Naive thymus-derived CD4-positive, alpha-beta T cell (primary cell): Measurements from ENCODE around the gene DTNA. TPM values are rescaled to one million over a fixed set of nuclear protein-coding genes. Genes with fewer than 3 reads are reported as not detected.

ENCODE experiments used
- ATAC-seq: fragments of 150-1000 bp; cut with Tn5 transposase; 2 replicates; pipeline ENCODE4 v1.10.0; 2021; ENCODE audit warnings: mild to moderate bottlenecking, moderate library complexity
- CTCF ChIA-PET: fragments of 350-600 bp; sonication (Branson Sonifier 250); formaldehyde crosslinking; loops from one replicate; lab custom pipeline; 2021; ENCODE audit warnings: antibody characterized with exemption; lab: Charles Lee
- POLR2A ChIA-PET: fragments of 350-600 bp; sonication (Branson Sonifier 250); formaldehyde crosslinking; loops from one replicate; lab custom pipeline; 2021; ENCODE audit warnings: antibody characterized with exemption, inconsistent platforms; lab: Charles Lee
- DNase-seq, 9 donors: peaks; one replicate each; pipeline versions ENCODE4 v3.0.0 to v3.0.0-alpha.2; 2020 to 2022; ENCODE audit warnings: mixed read lengths in 1 of 9
- H3K27ac ChIP-seq: one replicate; pipeline ENCODE4 v1.7.0; 2013; ENCODE audit warnings: mild to moderate bottlenecking, low read depth, low read length, moderate library complexity
- H3K27me3 ChIP-seq, 2 donors: one replicate each; pipeline ENCODE4 v1.7.0; 2013; ENCODE audit warnings: low read length in 2 of 2, mild to moderate bottlenecking in 2 of 2, moderate library complexity in 2 of 2; ENCODE audit not compliant: control insufficient read depth in 2 of 2, insufficient read depth in 2 of 2
- H3K36me3 ChIP-seq, 3 experiments: 1 replicate in 2 of 3; 2 replicates in 1 of 3; pipeline ENCODE4 v1.7.0; 2013; ENCODE audit warnings: low read length in 3 of 3, mild to moderate bottlenecking in 3 of 3, moderate library complexity in 1 of 3; ENCODE audit not compliant: insufficient read depth in 3 of 3, control insufficient read depth in 2 of 3
- H3K4me1 ChIP-seq, 2 donors: one replicate each; pipeline ENCODE4 v1.7.0; 2013; ENCODE audit warnings: low read length in 2 of 2, mild to moderate bottlenecking in 2 of 2, moderate library complexity in 1 of 2; ENCODE audit not compliant: control insufficient read depth in 2 of 2, insufficient read depth in 2 of 2
- H3K4me3 ChIP-seq: 2 replicates; pipeline ENCODE4 v1.7.0; 2013; ENCODE audit warnings: mild to moderate bottlenecking, low read length
- H3K9me3 ChIP-seq, 3 experiments: 1 replicate in 2 of 3; 2 replicates in 1 of 3; pipeline ENCODE4 v1.7.0; 2013; ENCODE audit warnings: low read length in 3 of 3; ENCODE audit not compliant: control insufficient read depth in 2 of 3
- H3K27ac Mint-ChIP-seq, 9 donors: one replicate each; pipeline ENCODE4 v1.8.0; 2020 to 2022; ENCODE audit warnings: mixed read lengths in 9 of 9, mild to moderate bottlenecking in 8 of 9, moderate library complexity in 5 of 9, inconsistent platforms in 2 of 9
- H3K27me3 Mint-ChIP-seq, 5 donors: one replicate each; pipeline ENCODE4 v1.8.0; 2021 to 2022; ENCODE audit warnings: mixed read lengths in 5 of 5, mild to moderate bottlenecking in 1 of 5
- H3K36me3 Mint-ChIP-seq, 5 donors: one replicate each; pipeline ENCODE4 v1.8.0; 2020 to 2022; ENCODE audit warnings: mixed read lengths in 5 of 5, mild to moderate bottlenecking in 3 of 5, inconsistent platforms in 1 of 5
- H3K4me1 Mint-ChIP-seq, 7 donors: one replicate each; pipeline ENCODE4 v1.8.0; 2020 to 2022; ENCODE audit warnings: mixed read lengths in 7 of 7, mild to moderate bottlenecking in 3 of 7, inconsistent platforms in 1 of 7
- H3K4me3 Mint-ChIP-seq, 10 donors: one replicate each; pipeline ENCODE4 v1.8.0; 2020 to 2022; ENCODE audit warnings: mild to moderate bottlenecking in 10 of 10, mixed read lengths in 10 of 10, moderate library complexity in 6 of 10, inconsistent platforms in 2 of 10
- H3K9me3 Mint-ChIP-seq, 11 donors: one replicate each; pipeline ENCODE4 v1.8.0; 2020 to 2022; ENCODE audit warnings: mixed read lengths in 11 of 11, mild to moderate bottlenecking in 4 of 11, inconsistent platforms in 1 of 11, moderate library complexity in 1 of 11
- intact Hi-C, 2 donors: fragments of 100-400 bp; cut with micrococcal nuclease; formaldehyde crosslinking; loops; one replicate each; pipeline ENCODE4 v1.15.1; 2023
- polyA plus RNA-seq, 2 donors: library from polyadenylated mRNA; unstranded; fragments of 300-500 nt; fragmentation: Illumina TruSeq; gene quantifications; one replicate each; pipeline ENCODE4 v1.2.3, GENCODE V29; 2021
- total RNA-seq, 6 experiments: library from RNA in 5 of 6; stranded (reverse) in 5 of 6; gene quantifications; 1 replicate in 5 of 6; 2 replicates in 1 of 6; pipeline ENCODE4 v1.2.3 and lab custom pipeline; 2021 to 2026

The DTNA gene
- total and polyA plus RNA-seq, 7 experiments from 2014 or later = 0.49 to 1.5 (median 0.63) TPM; not detected in 3

GRCh38 chr18:34694591-34695165 is 15.4 kb upstream of the DTNA start:
- H3K27ac ChIP-seq = no peak overlapping the region
- H3K9me3 ChIP-seq = no peaks in the 10 kb centered on the region
- H3K4me1 ChIP-seq = no peaks in the 10 kb centered on the region
- no peak overlapping the region for H3K4me3 ChIP-seq
- Mint-ChIP-seq H3K4me1 (no peaks in the 10 kb centered on the region), H3K27me3 (peaks cover 5 to 28% (median 13%) of the 10 kb centered on the region in 5 donors), H3K9me3 (peaks cover 0 to 5% (median 0%) of the 10 kb centered on the region in 11 donors), H3K36me3 (no peaks in the 10 kb centered on the region), H3K4me3 (no peak overlapping the region), H3K27ac (no peak overlapping the region)
- ATAC-seq (no peak), DNase-seq (no peak)
- POLR2A ChIA-PET = interaction anchor here (0.7 kb wide), 1 partner anchor 51 kb away, joined by 5 read pairs; no protein-coding TSS in a partner anchor
- CTCF ChIA-PET = no interaction called here
- intact Hi-C loops = no loop called here
- H3K27me3 ChIP-seq = no peaks in the 10 kb centered on the region
- H3K36me3 ChIP-seq = no peaks in the 10 kb centered on the region

- Mint-ChIP-seq H3K4me3 (no peak overlapping the region), H3K4me1 (no peaks in the 10 kb centered on the region), H3K36me3 (no peaks in the 10 kb centered on the region), H3K9me3 (peaks cover 0 to 5% (median 0%) of the 10 kb centered on the region in 11 donors), H3K27ac (no peak overlapping the region), H3K27me3 (peaks cover 5 to 28% (median 13%) of the 10 kb centered on the region in 5 donors)
- POLR2A ChIA-PET = no interaction called here
- H3K27me3 ChIP-seq = no peaks in the 10 kb centered on the region
- DNase-seq = no peak
- no peak overlapping the region for H3K27ac ChIP-seq
- H3K4me3 ChIP-seq = no peak overlapping the region
- no peaks in the 10 kb centered on the region for H3K4me1 ChIP-seq
- CTCF ChIA-PET = no interaction called here
- intact Hi-C loops = no loop called here
- H3K36me3 ChIP-seq = no peaks in the 10 kb centered on the region
- no peak for ATAC-seq
- no peaks in the 10 kb centered on the region for H3K9me3 ChIP-seq
These were observed 14.8 kb upstream of the DTNA start for GRCh38 chr18:34695310-34695709.

- POLR2A ChIA-PET = no interaction called here
- DNase-seq = no peak
- no peaks in the 10 kb centered on the region for H3K9me3 ChIP-seq
- CTCF ChIA-PET = no interaction called here
- Mint-ChIP-seq H3K36me3 (no peaks in the 10 kb centered on the region), H3K27me3 (peaks cover 5 to 20% (median 11%) of the 10 kb centered on the region in 5 donors), H3K27ac (no peak overlapping the region), H3K4me3 (no peak overlapping the region), H3K9me3 (peaks cover 0 to 2% (median 0%) of the 10 kb centered on the region in 11 donors), H3K4me1 (no peaks in the 10 kb centered on the region)
- H3K4me3 ChIP-seq = no peak overlapping the region
- H3K27me3 ChIP-seq = no peaks in the 10 kb centered on the region
- no peaks in the 10 kb centered on the region for H3K36me3 ChIP-seq
- no peak for ATAC-seq
- intact Hi-C loops = no loop called here
- H3K27ac ChIP-seq = no peak overlapping the region
- no peaks in the 10 kb centered on the region for H3K4me1 ChIP-seq
These were observed 13.4 kb upstream of the DTNA start for GRCh38 chr18:34696671-34697070.

- Mint-ChIP-seq H3K9me3 (peaks cover 0 to 2% (median 0%) of the 10 kb centered on the region in 11 donors), H3K27me3 (peaks cover 3 to 16% (median 7%) of the 10 kb centered on the region in 5 donors), H3K4me3 (no peak overlapping the region), H3K4me1 (no peaks in the 10 kb centered on the region), H3K36me3 (no peaks in the 10 kb centered on the region), H3K27ac (no peak overlapping the region)
- ATAC-seq (no peak), DNase-seq (no peak)
- Histone ChIP-seq H3K4me3 (no peak overlapping the region), H3K9me3 (no peaks in the 10 kb centered on the region), H3K27ac (no peak overlapping the region), H3K4me1 (no peaks in the 10 kb centered on the region), H3K36me3 (no peaks in the 10 kb centered on the region), H3K27me3 (no peaks in the 10 kb centered on the region)
- POLR2A ChIA-PET = no interaction called here
- intact Hi-C loops = no loop called here
- CTCF ChIA-PET = no interaction called here
These were observed 12.9 kb upstream of the DTNA start for GRCh38 chr18:34697233-34697632.

GRCh38 chr18:34697891-34698290 is 12.2 kb upstream of the DTNA start:
- CTCF ChIA-PET = no interaction called here
- no peak for ATAC-seq
- no peak overlapping the region for H3K27ac Mint-ChIP-seq

GRCh38 chr18:34701911-34702310 is 8.2 kb upstream of the DTNA start:
- Mint-ChIP-seq H3K4me1 (no peaks in the 10 kb centered on the region), H3K27ac (no peak overlapping the region), H3K27me3 (peaks cover 0 to 14% (median 4%) of the 10 kb centered on the region in 5 donors), H3K9me3 (peaks cover 0 to 4% (median 0%) of the 10 kb centered on the region in 11 donors), H3K4me3 (no peak overlapping the region), H3K36me3 (no peaks in the 10 kb centered on the region)
- DNase-seq (no peak), ATAC-seq (no peak)
- Histone ChIP-seq H3K4me3 (no peak overlapping the region), H3K27ac (no peak overlapping the region), H3K36me3 (no peaks in the 10 kb centered on the region), H3K27me3 (no peaks in the 10 kb centered on the region), H3K9me3 (no peaks in the 10 kb centered on the region), H3K4me1 (no peaks in the 10 kb centered on the region)
- POLR2A ChIA-PET = no interaction called here
- intact Hi-C loops = no loop called here
- CTCF ChIA-PET = no interaction called here

More at GRCh38 chr18:34697891-34698290, 12.2 kb upstream of the DTNA start:
- H3K4me3 ChIP-seq = no peak overlapping the region
- no peaks in the 10 kb centered on the region for H3K4me1 Mint-ChIP-seq
- no peaks in the 10 kb centered on the region for H3K4me1 ChIP-seq
- H3K36me3 ChIP-seq = no peaks in the 10 kb centered on the region
- no peak for DNase-seq
- H3K27ac ChIP-seq = no peak overlapping the region
- peaks cover 3 to 16% (median 7%) of the 10 kb centered on the region in 5 donors for H3K27me3 Mint-ChIP-seq
- no peaks in the 10 kb centered on the region for H3K36me3 Mint-ChIP-seq
- H3K27me3 ChIP-seq = no peaks in the 10 kb centered on the region
- POLR2A ChIA-PET = interaction anchor here (0.7 kb wide), 1 partner anchor 54 kb away, joined by 3 read pairs; no protein-coding TSS in a partner anchor
- no peak overlapping the region for H3K4me3 Mint-ChIP-seq
- no peaks in the 10 kb centered on the region for H3K9me3 ChIP-seq
- intact Hi-C loops = no loop called here
- H3K9me3 Mint-ChIP-seq = peaks cover 0 to 2% (median 0%) of the 10 kb centered on the region in 11 donors

GRCh38 chr18:34702814-34703213 is 7.3 kb upstream of the DTNA start:
- intact Hi-C loops = no loop called here
- Mint-ChIP-seq H3K27me3 (peaks cover 0 to 19% (median 4%) of the 10 kb centered on the region in 5 donors), H3K27ac (no peak overlapping the region), H3K36me3 (no peaks in the 10 kb centered on the region), H3K4me1 (no peaks in the 10 kb centered on the region), H3K9me3 (peaks cover 0 to 4% (median 0%) of the 10 kb centered on the region in 11 donors), H3K4me3 (no peak overlapping the region)
- DNase-seq = no peak
- no peak overlapping the region for H3K4me3 ChIP-seq
- no peaks in the 10 kb centered on the region for H3K27me3 ChIP-seq
- H3K36me3 ChIP-seq = no peaks in the 10 kb centered on the region
- ChIA-PET POLR2A (no interaction called here), CTCF (no interaction called here)
- no peak overlapping the region for H3K27ac ChIP-seq
- no peak for ATAC-seq
- no peaks in the 10 kb centered on the region for H3K4me1 ChIP-seq
- no peaks in the 10 kb centered on the region for H3K9me3 ChIP-seq
